Activated T-cell treated with anti-CD3 and anti-CD28 coated beads, Interleukin-2, amount 50 U/mL, for 4 hours (primary cell): ENCODE results near the gene TBC1D1. TPM values are rescaled to one million over a fixed set of nuclear protein-coding genes. Genes with fewer than 3 reads are reported as not detected.
A peak's percentile ranks its signal among the peaks of the same experiment; 100 is the strongest.

Source experiments
- ATAC-seq, 2 donors: fragments of 200-7000 bp; cut with Tn5 transposase; one replicate each; pipeline ENCODE4 v1.10.0; 2021
- DNase-seq: peaks from one replicate; pipeline ENCODE4 v3.0.0-alpha.2; 2020
- H3K27me3 Mint-ChIP-seq: one replicate; pipeline ENCODE4 v1.8.0; 2021; ENCODE audit warnings: low read depth, mixed read lengths
- H3K36me3 Mint-ChIP-seq: one replicate; pipeline ENCODE4 v1.8.0; 2022; ENCODE audit warnings: mixed read lengths; ENCODE audit not compliant: insufficient read depth
- H3K4me1 Mint-ChIP-seq: one replicate; pipeline ENCODE4 v1.8.0; 2021; ENCODE audit warnings: low read depth, mixed read lengths
- H3K4me3 Mint-ChIP-seq: one replicate; pipeline ENCODE4 v1.8.0; 2021; ENCODE audit warnings: mild to moderate bottlenecking, moderate library complexity, mixed read lengths
- H3K9me3 Mint-ChIP-seq: one replicate; pipeline ENCODE4 v1.8.0; 2021; ENCODE audit warnings: mixed read lengths
- total RNA-seq, 3 donors: library from RNA; stranded (reverse); gene quantifications; one replicate each; pipeline ENCODE4 v1.2.1, GENCODE V29; 2021

The TBC1D1 gene
- total RNA-seq, 3 donors from 2014 or later = 29.4 to 42.0 (median 38.8) TPM

GRCh38 chr4:38090455-38091246 is 199.8 kb downstream of the TBC1D1 start:
- H3K9me3 Mint-ChIP-seq = no peaks in the 10 kb centered on the region
- H3K27me3 Mint-ChIP-seq = no peaks in the 10 kb centered on the region
- no peak for DNase-seq
- H3K4me3 Mint-ChIP-seq = peak overlapping the region; percentile 25
- H3K4me1 Mint-ChIP-seq = peaks cover 14% of the 10 kb centered on the region
- ATAC-seq = peak; percentile 79 to 83
- peaks cover 29% of the 10 kb centered on the region for H3K36me3 Mint-ChIP-seq

- Mint-ChIP-seq H3K36me3 (peaks cover 29% of the 10 kb centered on the region), H3K9me3 (no peaks in the 10 kb centered on the region), H3K4me3 (no peak overlapping the region), H3K4me1 (peaks cover 14% of the 10 kb centered on the region), H3K27me3 (no peaks in the 10 kb centered on the region)
- DNase-seq (no peak), ATAC-seq (no peak)
Observed at GRCh38 chr4:38091636-38092035, 200.8 kb downstream of the TBC1D1 start.

GRCh38 chr4:38092701-38093100 is 201.8 kb downstream of the TBC1D1 start:
- no peak overlapping the region for H3K4me3 Mint-ChIP-seq
- H3K9me3 Mint-ChIP-seq = no peaks in the 10 kb centered on the region
- H3K4me1 Mint-ChIP-seq = peaks cover 14% of the 10 kb centered on the region
- no peak for ATAC-seq
- no peak for DNase-seq
- H3K27me3 Mint-ChIP-seq = no peaks in the 10 kb centered on the region
- peaks cover 29% of the 10 kb centered on the region for H3K36me3 Mint-ChIP-seq

- peaks cover 14% of the 10 kb centered on the region for H3K4me1 Mint-ChIP-seq
- no peak overlapping the region for H3K4me3 Mint-ChIP-seq
- H3K27me3 Mint-ChIP-seq = no peaks in the 10 kb centered on the region
- H3K36me3 Mint-ChIP-seq = peaks cover 30% of the 10 kb centered on the region
- DNase-seq = no peak
- ATAC-seq = no peak
- H3K9me3 Mint-ChIP-seq = no peaks in the 10 kb centered on the region
Observed at GRCh38 chr4:38094419-38094818, 203.5 kb downstream of the TBC1D1 start.

- H3K4me1 Mint-ChIP-seq = peaks cover 11% of the 10 kb centered on the region
- no peak overlapping the region for H3K4me3 Mint-ChIP-seq
- no peaks in the 10 kb centered on the region for H3K27me3 Mint-ChIP-seq
- H3K36me3 Mint-ChIP-seq = peaks cover 31% of the 10 kb centered on the region
- no peaks in the 10 kb centered on the region for H3K9me3 Mint-ChIP-seq
- no peak for ATAC-seq
- no peak for DNase-seq
Observed at GRCh38 chr4:38095691-38096090, 204.8 kb downstream of the TBC1D1 start.

- no peaks in the 10 kb centered on the region for H3K9me3 Mint-ChIP-seq
- DNase-seq (no peak), ATAC-seq (no peak)
- H3K27me3 Mint-ChIP-seq = no peaks in the 10 kb centered on the region
- peaks cover 3% of the 10 kb centered on the region for H3K4me1 Mint-ChIP-seq
- H3K36me3 Mint-ChIP-seq = peaks cover 20% of the 10 kb centered on the region
- H3K4me3 Mint-ChIP-seq = no peak overlapping the region
Observed at GRCh38 chr4:38097818-38098217, 206.9 kb downstream of the TBC1D1 start.

- Mint-ChIP-seq H3K9me3 (no peaks in the 10 kb centered on the region), H3K4me1 (peaks cover 3% of the 10 kb centered on the region), H3K4me3 (no peak overlapping the region), H3K27me3 (no peaks in the 10 kb centered on the region), H3K36me3 (peaks cover 27% of the 10 kb centered on the region)
- DNase-seq = no peak
- ATAC-seq = no peak
Observed at GRCh38 chr4:38099020-38099600, 208.2 kb downstream of the TBC1D1 start.

- ATAC-seq (no peak), DNase-seq (no peak)
- Mint-ChIP-seq H3K4me3 (no peak overlapping the region), H3K36me3 (peaks cover 28% of the 10 kb centered on the region), H3K27me3 (no peaks in the 10 kb centered on the region), H3K9me3 (no peaks in the 10 kb centered on the region), H3K4me1 (peaks cover 3% of the 10 kb centered on the region)
Observed at GRCh38 chr4:38099908-38100407, 209.1 kb downstream of the TBC1D1 start.

- Mint-ChIP-seq H3K9me3 (no peaks in the 10 kb centered on the region), H3K36me3 (peaks cover 25% of the 10 kb centered on the region), H3K4me3 (no peak overlapping the region), H3K27me3 (no peaks in the 10 kb centered on the region), H3K4me1 (peaks cover 3% of the 10 kb centered on the region)
- ATAC-seq (no peak), DNase-seq (no peak)
Observed at GRCh38 chr4:38100474-38101255, 209.8 kb downstream of the TBC1D1 start.

GRCh38 chr4:38101563-38101962 is 210.7 kb downstream of the TBC1D1 start:
- peaks cover 3% of the 10 kb centered on the region for H3K4me1 Mint-ChIP-seq
- no peaks in the 10 kb centered on the region for H3K27me3 Mint-ChIP-seq
- H3K4me3 Mint-ChIP-seq = no peak overlapping the region
- H3K9me3 Mint-ChIP-seq = no peaks in the 10 kb centered on the region
- DNase-seq (no peak), ATAC-seq (no peak)
- peaks cover 25% of the 10 kb centered on the region for H3K36me3 Mint-ChIP-seq

GRCh38 chr4:38102957-38103588 is 212.2 kb downstream of the TBC1D1 start:
- no peaks in the 10 kb centered on the region for H3K27me3 Mint-ChIP-seq
- no peak for ATAC-seq
- H3K4me1 Mint-ChIP-seq = peaks cover 3% of the 10 kb centered on the region
- H3K4me3 Mint-ChIP-seq = no peak overlapping the region
- no peaks in the 10 kb centered on the region for H3K9me3 Mint-ChIP-seq
- H3K36me3 Mint-ChIP-seq = peaks cover 37% of the 10 kb centered on the region
- no peak for DNase-seq

- H3K4me3 Mint-ChIP-seq = no peak overlapping the region
- H3K9me3 Mint-ChIP-seq = no peaks in the 10 kb centered on the region
- DNase-seq = no peak
- H3K27me3 Mint-ChIP-seq = no peaks in the 10 kb centered on the region
- no peaks in the 10 kb centered on the region for H3K4me1 Mint-ChIP-seq
- peaks cover 42% of the 10 kb centered on the region for H3K36me3 Mint-ChIP-seq
- ATAC-seq = no peak
Observed at GRCh38 chr4:38105475-38106220, 214.8 kb downstream of the TBC1D1 start.

- Mint-ChIP-seq H3K36me3 (peaks cover 41% of the 10 kb centered on the region), H3K4me1 (no peaks in the 10 kb centered on the region), H3K27me3 (no peaks in the 10 kb centered on the region), H3K4me3 (no peak overlapping the region), H3K9me3 (no peaks in the 10 kb centered on the region)
- no peak for DNase-seq
- ATAC-seq = no peak
Observed at GRCh38 chr4:38106311-38106710, 215.4 kb downstream of the TBC1D1 start.
